HCT116 (cell line): ENCODE results near the gene MED7.

Source experiments
- CTCF ChIP-seq, 3 experiments: fragments of 200-600 bp in 1 of 3; sonication (generic) in 1 of 3; IDR thresholded peaks in 2 of 3; conservative IDR thresholded peaks in 1 of 3; 2 replicates each; pipeline ENCODE4 v1.5.1; 2012 to 2017; ENCODE audit warnings: low read depth in 2 of 3, low read length in 2 of 3, antibody characterized with exemption in 1 of 3, borderline replicate concordance in 1 of 3, control low read depth in 1 of 3, mild to moderate bottlenecking in 1 of 3, mixed read lengths in 1 of 3, mixed run types in 1 of 3, moderate library complexity in 1 of 3; ENCODE audit not compliant: insufficient read depth in 1 of 3
- EGR1 ChIP-seq: IDR thresholded peaks from 2 replicates; pipeline ENCODE4 v1.6.1; 2012; ENCODE audit warnings: low read depth
- EZH2 ChIP-seq: fragments of 200-600 bp; sonication (generic); IDR thresholded peaks from 2 replicates; pipeline ENCODE4 v1.6.1; 2017; ENCODE audit warnings: antibody characterized with exemption, mixed run types
- JUND ChIP-seq: IDR thresholded peaks from 2 replicates; pipeline ENCODE4 v1.6.1; 2012
- MAX ChIP-seq: IDR thresholded peaks from 2 replicates; pipeline ENCODE4 v1.6.1; 2012
- POLR2A ChIP-seq: IDR thresholded peaks from 2 replicates; pipeline ENCODE4 v1.7.0; 2011; ENCODE audit warnings: borderline replicate concordance; ENCODE audit not compliant: insufficient read depth, insufficient read length; ENCODE audit errors: extremely low read depth
- POLR2AphosphoS5 ChIP-seq: IDR thresholded peaks from 2 replicates; pipeline ENCODE4 v1.6.1; 2011; ENCODE audit warnings: mild to moderate bottlenecking, low read depth, low read length, moderate library complexity
- REST ChIP-seq: IDR thresholded peaks from 2 replicates; pipeline ENCODE4 v1.6.1; 2012; ENCODE audit warnings: low read depth
- SP1 ChIP-seq: IDR thresholded peaks from 2 replicates; pipeline ENCODE4 v1.6.1; 2012; ENCODE audit warnings: low read depth
- TCF7L2 ChIP-seq: IDR thresholded peaks from 2 replicates; pipeline ENCODE4 v1.7.0; 2011; ENCODE audit warnings: borderline replicate concordance, inconsistent platforms; ENCODE audit not compliant: insufficient read depth, insufficient read length; ENCODE audit errors: extremely low read depth

- TF ChIP-seq EGR1 (no peak), POLR2AphosphoS5 (no peak), TCF7L2 (no peak), SP1 (no peak), CTCF (IDR thresholded peaks at IDR 0.05 in 2 of 3, conservative IDR thresholded peaks at IDR 0.05 in 1 of 3; ENCODE audit: borderline replicate concordance in 1 of 3, insufficient read depth in 1 of 3, low read depth in 2 of 3, low read length in 2 of 3) (no peak), POLR2A (no peak), REST (no peak), JUND (no peak), EZH2 (no peak), MAX (no peak)
These were observed 21.0 kb downstream of the MED7 start for GRCh38 chr5:157121709-157122108.
